T-helper 2 cell treated with Interferon-gamma antibody and Interleukin-4, amounts not matched to agents 100 ng/mL and 5 ng/mL, for 36 hours (primary cell): ENCODE results near the gene C19orf38. TPM values are rescaled to one million over a fixed set of nuclear protein-coding genes. Genes with fewer than 3 reads are reported as not detected.
"Not testable (repeated sequence)": the region's sequence is repeated elsewhere in the genome, so short reads cannot be mapped to it uniquely, and the experiment has no call there.

Experiments
- intact Hi-C: fragments of 100-400 bp; cut with micrococcal nuclease; formaldehyde crosslinking; loops from one replicate; pipeline ENCODE4 v1.15.1; 2023
- total RNA-seq: library from RNA; stranded (reverse); gene quantifications from 2 replicates; pipeline ENCODE4 v1.2.3, GENCODE V29; 2022

C19orf38 gene
- total RNA-seq, 1 donor from 2014 or later: 1.3 TPM

- intact Hi-C loops: no loop called here
Observed at GRCh38 chr19:10846500-10847202, 1.6 kb upstream of the C19orf38 start.

GRCh38 chr19:10850631-10851030, 2.4 kb downstream of the C19orf38 start:
- intact Hi-C loops: no loop called here

GRCh38 chr19:10852098-10852800, 4.0 kb downstream of the C19orf38 start:
- intact Hi-C loops: no loop called here

- intact Hi-C loops: no loop called here
Observed at GRCh38 chr19:10852941-10853340, 4.7 kb downstream of the C19orf38 start.

- intact Hi-C loops: no loop called here
Observed at GRCh38 chr19:10854350-10855089, 6.3 kb downstream of the C19orf38 start.

- intact Hi-C loops: no loop called here
Observed at GRCh38 chr19:10855879-10856522, 7.8 kb downstream of the C19orf38 start.

- intact Hi-C loops: not testable (repeated sequence)
Observed at GRCh38 chr19:10856899-10857298, 8.7 kb downstream of the C19orf38 start.

- intact Hi-C loops: no loop called here
Observed at GRCh38 chr19:10858204-10858828, 10.1 kb downstream of the C19orf38 start.

GRCh38 chr19:10861103-10861651, 13.0 kb downstream of the C19orf38 start:
- intact Hi-C loops: no loop called here

- intact Hi-C loops: no loop called here
Observed at GRCh38 chr19:10862561-10863106, 14.4 kb downstream of the C19orf38 start.

GRCh38 chr19:10863107-10863717, 15.0 kb downstream of the C19orf38 start:
- intact Hi-C loops: no loop called here

GRCh38 chr19:10864538-10864899, 16.3 kb downstream of the C19orf38 start:
- intact Hi-C loops: loop anchor here (1.0 kb wide), 1 partner anchor 147 kb away; no protein-coding TSS in a partner anchor

GRCh38 chr19:10866495-10866894, 18.3 kb downstream of the C19orf38 start:
- intact Hi-C loops: no loop called here

- intact Hi-C loops: no loop called here
Observed at GRCh38 chr19:10868872-10869547, 20.8 kb downstream of the C19orf38 start.

GRCh38 chr19:10869872-10870311, 21.7 kb downstream of the C19orf38 start:
- intact Hi-C loops: not testable (repeated sequence)

- intact Hi-C loops: no loop called here
Observed at GRCh38 chr19:10870501-10870954, 22.3 kb downstream of the C19orf38 start.

- intact Hi-C loops: loop anchor here (1.0 kb wide), 5 partner anchors 35 to 305 kb away; partner anchors contain the start of genes ILF3, KRI1, TIMM29 and TMED1
Observed at GRCh38 chr19:10870955-10871603, 22.9 kb downstream of the C19orf38 start, which contains the start of gene CARM1. TSS of gene CARM1 (plus strand) at chr19:10871553. CDS start at chr19:10871703, 150 bp downstream.
